SW480 (cell line): ENCODE data around the gene SOCS6.
"Not testable (repeated sequence)": the region's sequence is repeated elsewhere in the genome, so short reads cannot be mapped to it uniquely, and the experiment has no call there.

Experiments
- DNase-seq: peaks from one replicate; pipeline ENCODE4 v3.0.0-alpha.2; 2016; ENCODE audit warnings: low spot score

Gene SOCS6

GRCh38 chr18:70288851-70289328 is at the start of gene SOCS6:
Gene SOCS6, plus strand, starts transcription at chr18:70289045. Its CDS starts 35,624 bp downstream, at chr18:70324669.
- DNase-seq: peak; percentile 43

- peak; percentile 76 for DNase-seq
Measured at GRCh38 chr18:70243131-70243929, 45.5 kb upstream of the SOCS6 start.

- no peak for DNase-seq
Measured at GRCh38 chr18:70246061-70246466, 42.8 kb upstream of the SOCS6 start.

- DNase-seq: no peak
Measured at GRCh38 chr18:70249118-70249517, 39.7 kb upstream of the SOCS6 start.

DNA sequence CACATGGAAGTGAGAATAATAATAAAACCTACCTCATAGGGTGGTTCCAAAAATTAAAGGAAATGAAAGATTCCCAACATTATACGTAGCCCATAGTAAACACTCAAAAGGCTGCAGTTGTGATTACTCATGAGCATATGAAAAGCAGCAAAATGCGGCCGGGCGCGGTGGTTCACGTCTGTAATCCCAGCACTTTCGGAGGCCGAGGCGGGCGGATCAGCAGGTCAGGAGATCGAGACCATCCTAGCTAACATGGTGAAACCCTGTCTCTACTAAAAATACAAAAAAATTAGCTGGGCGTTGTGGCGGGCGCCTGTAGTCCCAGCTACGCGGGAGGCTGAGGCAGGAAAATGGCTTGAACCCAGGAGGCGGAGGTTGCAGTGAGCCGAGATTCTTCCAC is 39.0 kb upstream of the SOCS6 start:
- DNase-seq: not testable (repeated sequence)

- no peak for DNase-seq
Measured at GRCh38 chr18:70250781-70251180, 38.1 kb upstream of the SOCS6 start.

DNA sequence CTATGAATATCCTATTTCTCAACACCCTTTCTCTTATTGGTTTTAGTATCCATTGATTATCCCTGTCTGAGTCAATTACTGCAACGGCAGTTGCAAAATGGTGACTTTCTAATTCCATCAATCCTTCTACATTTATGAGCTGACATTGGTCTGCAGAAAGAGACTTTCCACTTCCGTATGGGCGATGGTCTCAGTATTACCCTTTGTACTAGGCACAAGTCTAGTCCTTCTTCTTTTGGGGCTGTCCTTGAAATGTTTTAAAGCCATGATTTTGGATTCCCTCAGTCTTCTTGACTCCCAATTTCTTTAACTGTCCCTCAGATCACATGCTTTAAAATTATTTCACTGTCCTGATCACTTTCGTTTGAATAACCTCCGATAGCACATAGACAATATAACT is 32.7 kb upstream of the SOCS6 start:
- no peak for DNase-seq

GRCh38 chr18:70256994-70257393 is 31.9 kb upstream of the SOCS6 start:
- DNase-seq: no peak

DNA sequence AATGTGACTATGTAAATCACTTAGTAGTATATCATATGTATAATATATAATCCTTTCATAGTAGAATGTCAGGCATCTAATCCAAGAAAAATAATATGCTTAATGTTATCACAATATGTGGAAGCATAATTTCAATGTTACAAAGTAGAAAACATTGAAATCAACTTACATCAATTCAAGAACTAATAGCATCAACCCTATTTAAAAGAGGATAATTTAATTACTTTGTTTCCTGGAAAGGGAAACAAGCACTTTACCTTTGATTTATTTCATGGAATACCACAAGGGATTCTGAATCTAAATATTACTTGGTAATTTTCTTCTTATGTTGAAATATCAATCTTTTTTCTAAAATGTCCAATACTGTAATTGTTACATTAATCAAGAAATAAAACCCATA is 30.6 kb upstream of the SOCS6 start:
- DNase-seq: no peak

- DNase-seq: no peak
Measured at GRCh38 chr18:70260683-70261082, 28.2 kb upstream of the SOCS6 start.

DNA sequence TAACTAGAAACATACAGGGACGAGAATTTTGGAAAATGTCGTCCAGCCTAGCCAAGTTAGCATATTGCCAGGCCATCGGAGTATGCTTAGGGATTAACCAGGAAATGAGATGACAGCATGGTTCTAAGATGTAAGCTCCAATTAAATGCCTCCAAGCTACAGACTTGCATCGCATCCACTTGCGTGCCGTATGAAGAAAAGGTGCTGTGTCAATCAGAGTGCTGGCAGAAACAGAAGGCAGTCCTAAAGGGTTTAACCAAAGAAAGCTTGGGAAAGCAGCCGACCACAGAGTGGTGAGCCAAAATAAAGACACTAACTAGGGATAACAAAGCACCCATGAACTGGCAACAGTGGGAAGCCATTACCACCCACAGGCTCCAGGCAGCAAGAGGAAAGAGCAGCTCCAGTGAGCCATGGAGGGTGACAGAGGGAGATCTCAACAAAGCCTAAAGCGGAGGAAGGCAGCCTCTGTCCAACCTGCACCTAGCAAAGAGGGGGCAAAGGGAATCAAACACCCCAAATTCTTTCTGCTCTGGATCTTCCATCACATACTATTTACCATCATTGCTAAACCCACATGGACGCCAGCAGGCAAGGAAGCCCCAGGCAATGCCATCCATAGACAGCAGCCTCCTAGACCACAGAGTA is 27.6 kb upstream of the SOCS6 start:
- no peak for DNase-seq

- DNase-seq: no peak
Measured at GRCh38 chr18:70263336-70263735, 25.5 kb upstream of the SOCS6 start.

- DNase-seq: no peak
Measured at GRCh38 chr18:70271742-70272141, 17.1 kb upstream of the SOCS6 start.

- DNase-seq: no peak
Measured at GRCh38 chr18:70273021-70273420, 15.8 kb upstream of the SOCS6 start.

DNA sequence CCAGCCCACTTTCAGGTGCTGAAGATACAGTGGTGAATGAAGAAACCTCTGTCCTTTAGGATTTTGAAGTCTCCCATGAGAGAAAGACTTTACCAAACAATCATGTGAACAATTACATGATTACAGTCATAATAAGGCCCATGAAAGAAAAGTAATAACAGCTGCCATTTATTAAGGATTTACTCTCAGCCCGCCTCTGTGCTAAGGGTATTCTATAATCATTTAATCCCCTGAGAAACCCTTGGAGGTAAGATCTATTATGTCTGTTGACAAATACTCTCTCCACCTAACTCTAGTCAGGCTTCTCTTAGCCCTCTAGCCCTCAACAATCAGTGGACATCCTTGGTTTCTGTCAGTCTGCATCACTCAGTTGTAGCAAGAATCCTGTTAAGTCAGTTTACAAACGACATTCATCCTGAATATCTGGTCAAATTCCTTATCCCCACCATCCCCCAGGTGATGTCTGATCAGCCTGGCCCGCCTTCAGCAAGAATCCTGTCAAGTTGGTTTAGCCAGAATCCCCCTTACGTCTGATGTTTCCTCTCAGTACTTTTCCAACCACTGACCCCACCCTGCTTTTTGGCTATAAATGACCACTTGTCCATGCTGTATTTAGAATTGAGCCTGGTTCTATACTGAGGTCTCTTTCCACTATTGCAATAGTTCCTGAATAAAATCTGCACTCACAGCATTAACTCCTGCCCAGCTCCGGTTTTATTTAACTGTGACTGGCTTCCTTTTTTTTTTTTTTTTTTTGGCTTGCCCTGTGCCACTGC is 12.2 kb upstream of the SOCS6 start:
- DNase-seq: no peak

- DNase-seq: no peak
Measured at GRCh38 chr18:70279470-70279869, 9.4 kb upstream of the SOCS6 start.

DNA sequence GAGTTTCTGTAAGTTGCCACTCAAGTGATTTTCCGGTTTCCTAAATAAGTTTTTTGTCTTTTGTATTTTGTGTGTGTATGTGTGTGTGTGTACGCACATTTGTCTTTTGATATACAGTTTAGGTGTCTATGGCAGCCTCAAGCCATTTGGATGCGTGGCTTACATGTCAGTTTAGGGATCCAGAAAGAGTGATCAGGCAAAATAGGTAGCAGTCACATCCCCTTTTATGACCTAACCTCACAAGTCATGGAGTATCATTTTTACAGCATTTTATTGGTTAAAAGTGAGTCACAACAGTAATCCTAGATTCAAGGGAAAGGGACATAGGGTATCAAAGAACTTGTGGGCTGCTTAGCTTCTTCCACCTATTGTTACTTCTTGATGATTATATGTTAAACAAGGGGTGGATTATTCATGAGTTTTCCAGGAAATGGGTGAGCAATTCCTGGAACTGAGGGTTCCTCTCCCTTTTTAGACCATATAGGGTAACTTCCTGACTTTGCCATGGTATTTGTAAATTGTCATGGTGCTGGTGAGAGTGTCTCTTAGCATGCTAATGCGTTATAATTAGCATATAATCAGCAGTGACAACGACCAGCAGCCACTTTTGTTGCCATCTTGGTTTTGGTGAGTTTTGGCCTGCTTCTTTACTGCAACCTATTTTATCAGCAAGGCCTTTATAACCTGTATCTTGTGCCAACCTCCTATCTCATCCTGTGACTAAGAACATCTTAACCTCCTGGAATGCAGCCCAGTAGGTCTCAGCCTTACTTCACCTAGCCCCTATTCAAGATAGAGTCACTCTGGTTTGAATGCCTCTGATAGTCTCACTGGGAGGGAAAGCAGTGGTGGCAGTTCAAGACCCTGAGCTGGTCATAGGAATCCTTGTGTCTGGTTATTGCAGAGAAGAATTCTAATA is 8.6 kb upstream of the SOCS6 start:
- DNase-seq: no peak

- DNase-seq: no peak
Measured at GRCh38 chr18:70284976-70285620, 3.7 kb upstream of the SOCS6 start.

DNA sequence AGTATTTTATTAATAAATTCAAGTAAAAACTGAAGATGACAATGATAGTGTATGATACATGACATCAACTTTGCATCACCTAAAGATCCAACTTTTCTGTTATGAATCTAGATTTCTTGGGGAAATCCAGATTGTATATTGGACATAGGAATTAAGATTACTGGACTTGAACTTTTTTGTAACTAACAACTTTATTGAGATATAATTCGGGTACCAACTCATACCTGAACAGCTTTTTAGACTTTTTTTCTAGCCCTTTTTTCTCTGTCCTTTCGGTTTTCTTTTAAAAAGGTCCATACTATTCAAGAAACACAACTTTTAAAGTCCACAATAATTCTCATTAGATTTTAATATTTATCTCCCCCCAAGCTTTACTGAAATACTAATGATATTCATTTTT is 1.1 kb upstream of the SOCS6 start:
- no peak for DNase-seq

DNA sequence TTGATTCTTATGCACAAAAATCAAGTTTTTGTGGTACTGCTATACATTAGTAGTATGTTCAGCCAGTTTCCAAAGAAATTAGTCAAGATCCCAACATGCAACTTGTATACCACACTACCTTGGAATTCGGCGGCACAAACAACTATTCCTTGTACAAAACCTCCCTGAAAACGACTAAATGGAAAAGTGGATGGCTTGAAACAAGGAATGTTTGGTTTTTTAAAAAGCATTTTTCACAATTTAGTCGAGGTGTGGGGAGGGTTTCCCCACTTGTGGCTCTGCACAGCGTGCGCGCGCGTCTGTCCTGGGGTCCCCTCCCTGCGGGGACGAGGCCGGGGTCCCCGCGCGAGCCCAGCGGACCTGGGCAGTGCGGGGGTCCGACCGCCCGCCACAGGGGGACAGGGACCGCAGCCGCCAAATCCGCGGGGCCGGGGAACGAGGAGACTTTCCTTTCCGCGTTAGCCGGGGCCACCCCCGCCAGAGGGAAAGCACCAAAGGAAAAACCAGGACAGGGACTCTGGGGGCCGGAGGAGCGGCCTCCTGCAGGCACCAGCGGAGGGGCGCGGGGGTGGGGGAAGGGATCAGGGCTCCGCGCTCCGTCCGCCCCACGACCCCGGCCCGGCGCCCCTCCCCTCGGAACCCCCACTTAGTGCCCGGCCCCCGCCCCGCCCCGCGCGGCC is 534 bp upstream of the SOCS6 start:
- peak; percentile 13 for DNase-seq
